Neutrophil (primary cell): Measurements from ENCODE around the gene MRM3.
"Not testable (repeated sequence)": the region's sequence is repeated elsewhere in the genome, so short reads cannot be mapped to it uniquely, and the experiment has no call there.

Experiments
- H3K27ac ChIP-seq: fragments of 200-600 bp; sonication (generic); 2 replicates; pipeline ENCODE4 v1.5.1; 2016; ENCODE audit warnings: mild to moderate bottlenecking, moderate library complexity
- H3K27me3 ChIP-seq: fragments of 200-600 bp; sonication (generic); 2 replicates; pipeline ENCODE4 v1.6.0; 2016; ENCODE audit warnings: mild to moderate bottlenecking
- H3K36me3 ChIP-seq: fragments of 200-600 bp; sonication (generic); 2 replicates; pipeline ENCODE4 v1.5.1; 2017
- H3K4me1 ChIP-seq, 2 experiments: fragments of 200-600 bp in 1 of 2; sonication (generic) in 1 of 2; 1 replicate in 1 of 2; 2 replicates in 1 of 2; pipeline versions ENCODE4 v1.5.1 to v1.6.1; 2013 to 2016; ENCODE audit warnings: low read depth in 1 of 2, low read length in 1 of 2, mild to moderate bottlenecking in 1 of 2, moderate library complexity in 1 of 2; ENCODE audit not compliant: control insufficient read depth in 1 of 2, insufficient read depth in 1 of 2
- H3K4me3 ChIP-seq, 2 experiments: fragments of 200-600 bp in 1 of 2; sonication (generic) in 1 of 2; 1 replicate in 1 of 2; 2 replicates in 1 of 2; pipeline ENCODE4 v1.5.1; 2013 to 2016; ENCODE audit warnings: low read depth in 1 of 2, low read length in 1 of 2, mild to moderate bottlenecking in 1 of 2, moderate library complexity in 1 of 2
- H3K9me3 ChIP-seq: fragments of 200-600 bp; sonication (generic); 2 replicates; pipeline ENCODE4 v1.5.1; 2016
- TF ChIP-seq, protein P1 (sequence below): fragments of 200-600 bp; sonication (generic); IDR thresholded peaks from 2 replicates; pipeline ENCODE4 v1.5.1; 2016; ENCODE audit warnings: antibody characterized with exemption

Gene MRM3

DNA sequence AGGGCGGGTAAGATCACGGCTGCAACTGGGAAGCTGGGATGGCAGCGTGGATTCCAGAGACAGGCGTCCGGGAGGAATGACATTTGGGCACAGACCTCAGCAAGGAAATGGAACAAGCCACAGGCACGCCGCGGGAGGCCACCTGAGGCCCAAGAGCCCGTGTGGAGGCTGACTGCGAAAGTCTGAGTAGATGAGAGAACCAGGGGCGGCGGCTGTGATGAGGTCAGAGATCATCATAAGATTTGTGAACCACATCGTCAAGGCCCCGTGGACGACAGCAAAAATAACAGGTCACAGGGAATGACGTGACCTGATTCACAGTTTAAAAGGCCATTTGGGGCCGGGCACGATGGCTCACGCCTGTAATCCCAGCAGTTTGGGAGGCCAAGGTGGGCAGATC is 48.2 kb downstream of the MRM3 start:
- no peaks in the 10 kb centered on the region for H3K36me3 ChIP-seq
- TF ChIP-seq, protein P1, sequence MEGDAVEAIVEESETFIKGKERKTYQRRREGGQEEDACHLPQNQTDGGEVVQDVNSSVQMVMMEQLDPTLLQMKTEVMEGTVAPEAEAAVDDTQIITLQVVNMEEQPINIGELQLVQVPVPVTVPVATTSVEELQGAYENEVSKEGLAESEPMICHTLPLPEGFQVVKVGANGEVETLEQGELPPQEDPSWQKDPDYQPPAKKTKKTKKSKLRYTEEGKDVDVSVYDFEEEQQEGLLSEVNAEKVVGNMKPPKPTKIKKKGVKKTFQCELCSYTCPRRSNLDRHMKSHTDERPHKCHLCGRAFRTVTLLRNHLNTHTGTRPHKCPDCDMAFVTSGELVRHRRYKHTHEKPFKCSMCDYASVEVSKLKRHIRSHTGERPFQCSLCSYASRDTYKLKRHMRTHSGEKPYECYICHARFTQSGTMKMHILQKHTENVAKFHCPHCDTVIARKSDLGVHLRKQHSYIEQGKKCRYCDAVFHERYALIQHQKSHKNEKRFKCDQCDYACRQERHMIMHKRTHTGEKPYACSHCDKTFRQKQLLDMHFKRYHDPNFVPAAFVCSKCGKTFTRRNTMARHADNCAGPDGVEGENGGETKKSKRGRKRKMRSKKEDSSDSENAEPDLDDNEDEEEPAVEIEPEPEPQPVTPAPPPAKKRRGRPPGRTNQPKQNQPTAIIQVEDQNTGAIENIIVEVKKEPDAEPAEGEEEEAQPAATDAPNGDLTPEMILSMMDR = no peak
- H3K4me3 ChIP-seq = no peak overlapping the region
- no peak overlapping the region for H3K27ac ChIP-seq
- H3K9me3 ChIP-seq = no peaks in the 10 kb centered on the region
- no peaks in the 10 kb centered on the region for H3K27me3 ChIP-seq
- H3K4me1 ChIP-seq = no peaks in the 10 kb centered on the region

DNA sequence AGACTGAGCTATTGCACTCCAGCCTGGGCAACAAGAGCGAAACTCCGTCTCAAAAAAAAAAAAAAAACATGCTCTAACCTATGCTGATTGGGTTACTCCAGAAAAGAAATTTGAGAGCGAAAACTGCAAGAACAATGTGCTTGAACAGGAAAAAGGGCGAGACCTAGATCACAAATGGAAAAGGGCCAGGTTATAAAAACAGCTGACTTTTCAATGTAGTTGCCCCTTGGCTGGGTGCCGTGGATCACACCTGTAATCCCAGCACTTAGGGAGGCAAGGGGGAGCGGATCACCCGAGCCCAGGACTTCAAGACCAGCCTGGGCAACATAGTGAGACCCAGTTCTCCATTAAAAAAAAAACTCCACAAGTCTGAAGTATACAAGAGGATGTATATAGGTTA is 48.8 kb downstream of the MRM3 start:
- TF ChIP-seq, protein P1 = no peak
- H3K4me3 ChIP-seq = no peak overlapping the region
- no peaks in the 10 kb centered on the region for H3K9me3 ChIP-seq
- no peak overlapping the region for H3K27ac ChIP-seq
- no peaks in the 10 kb centered on the region for H3K27me3 ChIP-seq
- H3K4me1 ChIP-seq = no peaks in the 10 kb centered on the region
- no peaks in the 10 kb centered on the region for H3K36me3 ChIP-seq

DNA sequence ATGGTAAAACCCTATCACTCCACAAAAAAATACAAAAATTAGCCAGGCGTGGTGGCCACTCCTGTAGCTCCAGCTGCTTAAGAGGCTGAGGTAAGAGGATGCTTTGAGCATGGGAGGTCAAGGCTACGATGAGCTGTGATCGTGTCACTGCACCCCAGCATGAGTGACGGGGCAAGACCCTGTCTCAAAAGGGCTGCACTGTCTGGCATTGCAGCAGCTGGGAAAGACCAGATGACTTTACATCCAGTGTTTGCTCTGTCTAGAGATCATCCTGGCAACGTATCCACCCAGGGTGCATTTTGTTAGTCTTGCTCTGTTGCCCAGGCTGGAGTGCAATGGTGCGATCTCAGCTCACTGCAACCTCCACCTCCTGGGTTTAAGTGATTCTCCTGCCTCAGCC is 52.0 kb downstream of the MRM3 start:
- no peaks in the 10 kb centered on the region for H3K36me3 ChIP-seq
- H3K4me3 ChIP-seq = no peak overlapping the region
- H3K27ac ChIP-seq = no peak overlapping the region
- no peaks in the 10 kb centered on the region for H3K27me3 ChIP-seq
- no peaks in the 10 kb centered on the region for H3K9me3 ChIP-seq
- TF ChIP-seq, protein P1 = no peak
- H3K4me1 ChIP-seq = no peaks in the 10 kb centered on the region

DNA sequence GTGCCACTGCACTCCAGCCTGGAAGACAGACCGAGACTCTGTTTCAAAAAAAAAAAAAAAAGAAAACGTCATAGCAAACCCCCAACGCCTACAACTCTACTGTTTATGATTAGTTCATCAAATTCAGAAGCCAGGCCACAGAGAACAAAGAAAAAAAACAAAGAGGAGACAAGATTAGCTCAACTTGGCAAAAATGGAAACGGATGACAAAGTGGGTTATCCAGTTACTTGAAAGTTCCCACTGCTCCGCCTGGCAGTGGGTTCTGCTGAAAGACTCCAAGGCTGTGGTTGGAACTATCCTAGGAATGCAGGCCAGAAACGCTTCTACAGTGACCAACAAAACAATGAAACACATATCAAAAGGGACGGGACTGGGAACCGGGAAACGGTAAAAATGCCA is 53.1 kb downstream of the MRM3 start:
- Histone ChIP-seq H3K9me3 (no peaks in the 10 kb centered on the region), H3K4me3 (no peak overlapping the region), H3K4me1 (no peaks in the 10 kb centered on the region), H3K36me3 (no peaks in the 10 kb centered on the region), H3K27me3 (no peaks in the 10 kb centered on the region), H3K27ac (no peak overlapping the region)
- TF ChIP-seq, protein P1 = no peak

DNA sequence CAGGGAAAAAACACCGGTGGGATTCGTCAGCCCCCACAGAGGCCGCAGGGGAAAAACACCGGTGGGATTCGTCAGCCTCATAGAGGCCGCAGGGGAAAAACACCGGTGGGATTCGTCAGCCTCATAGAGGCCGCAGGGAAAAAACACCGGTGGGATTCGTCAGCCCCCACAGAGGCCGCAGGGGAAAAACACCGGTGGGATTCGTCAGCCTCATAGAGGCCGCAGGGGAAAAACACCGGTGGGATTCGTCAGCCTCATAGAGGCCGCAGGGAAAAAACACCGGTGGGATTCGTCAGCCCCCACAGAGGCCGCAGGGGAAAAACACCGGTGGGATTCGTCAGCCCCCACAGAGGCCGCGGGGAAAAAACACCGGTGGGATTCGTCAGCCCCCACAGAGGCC is 53.6 kb downstream of the MRM3 start:
- H3K9me3 ChIP-seq, H3K36me3 ChIP-seq, H3K27ac ChIP-seq, H3K27me3 ChIP-seq, H3K4me3 ChIP-seq, H3K4me1 ChIP-seq: not testable (repeated sequence)

DNA sequence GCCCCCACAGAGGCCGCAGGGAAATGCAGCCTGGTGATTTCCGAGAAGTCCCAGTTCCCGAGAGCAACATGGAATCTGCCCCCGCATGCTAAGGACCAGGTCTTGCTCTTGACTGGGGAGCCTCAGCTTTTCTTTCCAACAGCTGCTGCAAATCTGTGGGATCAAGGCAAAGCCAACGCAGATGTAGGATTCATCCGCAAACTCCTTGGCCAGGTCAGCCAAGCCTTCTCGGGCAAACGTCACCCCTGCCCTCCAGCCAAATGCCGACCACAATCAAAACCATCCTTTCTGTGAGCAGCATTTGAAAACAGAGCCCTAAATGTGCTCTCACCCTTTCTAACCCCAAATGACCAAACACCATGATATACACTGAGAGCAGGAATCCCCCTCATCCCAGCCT is 54.0 kb downstream of the MRM3 start:
- no peak overlapping the region for H3K27ac ChIP-seq
- no peaks in the 10 kb centered on the region for H3K27me3 ChIP-seq
- H3K4me3 ChIP-seq = no peak overlapping the region
- TF ChIP-seq, protein P1 = no peak
- H3K4me1 ChIP-seq = no peaks in the 10 kb centered on the region
- no peaks in the 10 kb centered on the region for H3K9me3 ChIP-seq
- H3K36me3 ChIP-seq = no peaks in the 10 kb centered on the region
